GM23248 (cell line): ENCODE data around the gene HSPBAP1.

Experiments
- EZH2 ChIP-seq: fragments of 200-600 bp; sonication (generic); IDR thresholded peaks from 2 replicates; pipeline ENCODE4 v1.6.1; 2018; ENCODE audit warnings: antibody characterized with exemption, mild to moderate bottlenecking; ENCODE audit not compliant: insufficient read depth, poor library complexity, severe bottlenecking
- EZH2phosphoT487 ChIP-seq: fragments of 200-600 bp; sonication (generic); IDR thresholded peaks from 2 replicates; pipeline ENCODE4 v1.6.1; 2018; ENCODE audit warnings: antibody characterized with exemption, moderate library complexity, mild to moderate bottlenecking, low read depth; ENCODE audit not compliant: insufficient read depth

DNA sequence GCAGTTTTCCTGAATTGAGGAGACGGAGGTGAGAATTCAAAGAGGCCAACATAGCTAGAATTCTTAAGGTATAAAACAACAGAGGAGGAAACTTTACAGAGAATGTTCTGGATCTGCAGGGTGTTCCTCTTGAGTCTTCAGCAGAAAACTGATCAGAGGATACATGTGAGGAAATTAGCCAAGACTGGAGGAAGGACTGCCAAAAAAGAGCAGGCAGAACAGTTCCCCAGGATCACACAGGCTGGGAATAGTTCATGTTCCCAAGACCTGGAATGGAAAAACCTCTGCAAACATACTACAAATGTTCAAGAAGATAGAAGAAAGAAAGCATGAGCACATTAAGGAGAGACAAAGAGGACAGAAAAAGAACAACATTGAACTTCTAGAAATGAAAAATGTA is 8.7 kb upstream of the HSPBAP1 start:
- TF ChIP-seq EZH2 (no peak), EZH2phosphoT487 (no peak)
